ENCODE measurements around the gene LHFPL6. TPM values are rescaled to one million over a fixed set of nuclear protein-coding genes. Genes with fewer than 3 reads are reported as not detected.

LHFPL6 gene
- polyA plus RNA-seq, 3 donors: 0.14 to 0.59 (median 0.46) TPM

DNA sequence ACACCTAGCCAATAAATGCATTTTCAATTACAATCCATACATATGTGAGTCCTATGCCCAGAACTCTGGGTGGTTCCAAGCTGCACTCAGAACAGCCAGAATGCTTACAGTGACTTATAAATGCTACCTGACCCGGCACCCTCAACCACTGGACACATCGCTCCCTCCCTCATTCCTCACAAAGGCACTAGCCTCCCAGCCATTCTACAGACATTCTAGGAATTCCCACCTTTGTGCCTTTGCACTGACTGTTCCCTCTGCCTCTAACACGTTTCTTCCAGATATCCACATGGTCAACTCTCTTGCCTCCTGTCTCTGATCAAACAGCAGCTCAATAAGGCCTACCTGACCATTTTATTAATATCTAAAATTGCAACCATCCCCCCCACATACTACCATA lies 99.9 kb downstream of the LHFPL6 start:
- H3K27ac Mint-ChIP-seq: no peak overlapping the region
- no peak for TF ChIP-seq CTCF (IDR thresholded peaks at IDR 0.05)

DNA sequence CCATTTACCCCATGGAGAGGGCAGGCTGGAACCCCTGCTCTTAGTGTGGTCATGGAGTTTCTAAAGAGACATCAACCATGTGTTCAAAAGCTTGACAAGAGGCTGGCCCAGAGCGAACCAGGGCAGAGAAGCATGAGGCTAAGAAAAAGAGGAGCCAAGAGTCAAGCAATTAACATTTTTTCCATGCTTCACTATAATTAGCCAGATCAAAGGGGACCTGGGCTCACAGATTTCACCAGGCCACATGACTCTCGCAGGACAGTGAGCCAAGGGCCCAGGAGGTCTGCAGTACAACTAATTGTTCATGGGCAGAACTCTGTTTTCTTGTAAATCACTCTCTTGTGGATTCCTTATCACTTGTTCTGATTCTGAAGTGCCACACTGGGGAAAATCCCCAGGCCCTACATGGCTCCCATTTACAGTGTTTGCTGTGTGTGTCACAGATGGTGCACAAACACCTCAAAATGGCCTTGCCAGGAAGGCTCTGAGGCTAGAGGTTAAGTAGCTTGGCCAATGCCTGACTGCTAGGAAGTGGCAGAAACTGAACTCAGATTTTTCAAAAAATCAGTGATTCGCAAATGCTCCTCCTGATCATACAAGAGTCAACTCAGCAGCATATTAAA lies 101.2 kb downstream of the LHFPL6 start:
- Histone ChIP-seq H3K4me2 (replicated peaks; ENCODE audit: extremely low read depth, low read length, poor library complexity, severe bottlenecking) (no peak overlapping the region), H3K79me2 (ENCODE audit: insufficient read depth, low read length) (no peaks in the 10 kb centered on the region), H3K27me3 (ENCODE audit: control insufficient read depth in 2 of 2, insufficient read depth in 2 of 2, low read length in 2 of 2) (no peaks in the 10 kb centered on the region), H4K20me1 (ENCODE audit: insufficient read depth, low read length) (no peaks in the 10 kb centered on the region), H3K4me1 (ENCODE audit: control insufficient read depth in 1 of 2, insufficient read depth in 2 of 2, low read length in 2 of 2) (no peaks in the 10 kb centered on the region), H3K27ac (ENCODE audit: low read depth in 1 of 2, low read length in 2 of 2) (no peak overlapping the region), H3K9ac (ENCODE audit: insufficient read depth, low read length, poor library complexity, severe bottlenecking) (no peak overlapping the region), H3K4me3 (replicated peaks in 1 of 3; ENCODE audit: low read depth in 2 of 3, low read length in 3 of 3) (no peak overlapping the region), H2AFZ (ENCODE audit: insufficient read depth, low read depth, low read length, poor library complexity, severe bottlenecking) (no peak overlapping the region), H3K36me3 (replicated peaks in 1 of 2; ENCODE audit: control insufficient read depth in 1 of 2, insufficient read depth in 2 of 2, low read length in 2 of 2) (no peaks in the 10 kb centered on the region), H3K9me3 (replicated peaks in 1 of 2; ENCODE audit: control insufficient read depth in 1 of 2, insufficient read depth in 1 of 2, low read length in 2 of 2) (no peaks in the 10 kb centered on the region)
- no peaks in the 10 kb centered on the region for H3K4me1 Mint-ChIP-seq
- peaks cover 0 to 4% (median 1%) of the 10 kb centered on the region in 3 donors for H3K27me3 Mint-ChIP-seq (ENCODE audit: low read depth in 3 of 3)
- H3K4me3 Mint-ChIP-seq: no peak overlapping the region
- 91% methylated on average over 2 of the region's 3 CpGs for WGBS (ENCODE audit: insufficient coverage)
- intact Hi-C loops (cut with micrococcal nuclease): no loop called here
- no peak for DNase-seq
- H3K36me3 Mint-ChIP-seq: no peaks in the 10 kb centered on the region
- H3K9me3 Mint-ChIP-seq: peaks cover 0 to 2% (median 0%) of the 10 kb centered on the region in 7 donors
- H3K27ac Mint-ChIP-seq: peak overlapping the region in 1 of 7 donors; percentile 39
- TF ChIP-seq CTCF (IDR thresholded peaks at IDR 0.05): no peak

More for the DNA sequence above, 99.9 kb downstream of the LHFPL6 start:
- H3K4me3 ChIP-seq (replicated peaks in 1 of 3; ENCODE audit: low read depth in 2 of 3, low read length in 3 of 3): no peak overlapping the region
- H3K36me3 ChIP-seq (replicated peaks in 1 of 2; ENCODE audit: control insufficient read depth in 1 of 2, insufficient read depth in 2 of 2, low read length in 2 of 2): no peaks in the 10 kb centered on the region
- H3K27ac ChIP-seq (ENCODE audit: low read depth in 1 of 2, low read length in 2 of 2): no peak overlapping the region
- H3K4me1 ChIP-seq (ENCODE audit: control insufficient read depth in 1 of 2, insufficient read depth in 2 of 2, low read length in 2 of 2): no peaks in the 10 kb centered on the region
- Mint-ChIP-seq H3K4me3 (no peak overlapping the region), H3K9me3 (peaks cover 0 to 2% (median 0%) of the 10 kb centered on the region in 7 donors), H3K4me1 (no peaks in the 10 kb centered on the region), H3K36me3 (no peaks in the 10 kb centered on the region), H3K27me3 (ENCODE audit: low read depth in 3 of 3) (peaks cover 0 to 4% (median 1%) of the 10 kb centered on the region in 3 donors)
- WGBS (ENCODE audit: insufficient coverage): 98% methylated on average over 3 of the region's 3 CpGs
- H3K4me2 ChIP-seq (replicated peaks; ENCODE audit: extremely low read depth, low read length, poor library complexity, severe bottlenecking): no peak overlapping the region
- no peak for DNase-seq
- no peaks in the 10 kb centered on the region for H3K9me3 ChIP-seq (replicated peaks in 1 of 2; ENCODE audit: control insufficient read depth in 1 of 2, insufficient read depth in 1 of 2, low read length in 2 of 2)
- no peaks in the 10 kb centered on the region for H3K27me3 ChIP-seq (ENCODE audit: control insufficient read depth in 2 of 2, insufficient read depth in 2 of 2, low read length in 2 of 2)
- intact Hi-C loops (cut with micrococcal nuclease): no loop called here
- no peak overlapping the region for H2AFZ ChIP-seq (ENCODE audit: insufficient read depth, low read depth, low read length, poor library complexity, severe bottlenecking)
- no peak overlapping the region for H3K9ac ChIP-seq (ENCODE audit: insufficient read depth, low read length, poor library complexity, severe bottlenecking)
- no peaks in the 10 kb centered on the region for H4K20me1 ChIP-seq (ENCODE audit: insufficient read depth, low read length)
- no peaks in the 10 kb centered on the region for H3K79me2 ChIP-seq (ENCODE audit: insufficient read depth, low read length)

Measured in CD14-positive monocyte (primary cell).